GM19043 (cell line): ENCODE measurements around the gene RIMKLA.

Experiments used
- ATAC-seq: cut with Tn5 transposase; IDR thresholded peaks from one replicate; pipeline ENCODE4 v1.9.1; 2021; ENCODE audit warnings: low read depth; ENCODE audit not compliant: unreplicated experiment

The RIMKLA gene

DNA sequence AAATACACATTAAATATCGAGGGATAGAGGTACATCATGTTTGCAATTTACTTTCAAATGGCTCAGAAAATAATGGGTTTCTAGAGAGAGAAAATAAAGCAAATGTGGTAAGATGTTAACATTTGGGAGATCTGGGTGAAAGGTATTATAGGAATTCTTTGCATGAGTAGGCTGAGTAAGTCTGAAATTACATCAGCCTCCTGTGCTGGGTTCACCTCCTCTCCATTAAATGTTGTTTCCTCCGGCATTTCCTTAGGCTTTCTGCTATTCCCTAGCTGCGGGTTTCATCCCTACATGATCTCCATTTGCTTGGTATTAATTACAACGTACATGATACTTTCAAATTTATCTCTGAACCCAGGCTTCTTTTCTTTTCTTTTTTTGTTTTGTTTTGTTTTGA lies 43.6 kb downstream of the RIMKLA start:
- ATAC-seq: no peak

DNA sequence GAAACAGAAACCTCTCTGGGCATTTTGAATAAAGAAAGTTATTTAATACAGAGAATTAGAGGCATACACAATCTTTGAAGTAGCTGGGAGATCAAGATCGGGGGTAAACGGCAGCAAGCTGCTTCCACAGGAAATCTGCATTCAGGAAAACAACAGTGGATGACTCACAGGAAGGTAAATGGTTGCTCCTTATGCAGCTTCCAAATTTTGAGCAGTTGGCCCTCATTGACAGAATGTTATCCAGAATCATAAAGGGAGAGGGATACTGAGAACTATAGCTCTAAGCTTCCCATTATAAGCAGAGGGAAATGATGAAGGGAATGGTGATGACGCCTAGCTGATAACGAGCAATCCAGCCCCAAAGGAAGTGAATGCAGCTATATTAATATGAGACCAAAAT lies 46.6 kb downstream of the RIMKLA start:
- no peak for ATAC-seq

DNA sequence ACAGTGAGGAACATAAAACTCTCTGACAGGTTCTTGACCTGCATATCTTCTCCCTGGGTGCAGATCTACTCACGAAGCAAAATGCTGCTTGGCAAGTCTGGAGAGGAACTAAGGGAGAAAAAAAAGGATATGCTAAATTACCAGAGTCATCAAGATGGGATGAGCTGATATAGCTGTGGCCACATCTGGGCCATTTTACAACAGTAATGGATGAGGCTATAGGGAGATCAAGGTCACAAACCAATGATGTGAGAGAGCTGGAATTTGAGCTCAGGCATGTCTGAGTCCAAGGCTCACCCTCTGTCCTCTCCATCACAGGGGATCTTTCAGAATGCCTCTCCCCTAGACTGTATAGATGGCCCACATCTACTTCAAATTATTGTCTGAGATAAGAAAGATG lies 49.0 kb downstream of the RIMKLA start:
- ATAC-seq: no peak

DNA sequence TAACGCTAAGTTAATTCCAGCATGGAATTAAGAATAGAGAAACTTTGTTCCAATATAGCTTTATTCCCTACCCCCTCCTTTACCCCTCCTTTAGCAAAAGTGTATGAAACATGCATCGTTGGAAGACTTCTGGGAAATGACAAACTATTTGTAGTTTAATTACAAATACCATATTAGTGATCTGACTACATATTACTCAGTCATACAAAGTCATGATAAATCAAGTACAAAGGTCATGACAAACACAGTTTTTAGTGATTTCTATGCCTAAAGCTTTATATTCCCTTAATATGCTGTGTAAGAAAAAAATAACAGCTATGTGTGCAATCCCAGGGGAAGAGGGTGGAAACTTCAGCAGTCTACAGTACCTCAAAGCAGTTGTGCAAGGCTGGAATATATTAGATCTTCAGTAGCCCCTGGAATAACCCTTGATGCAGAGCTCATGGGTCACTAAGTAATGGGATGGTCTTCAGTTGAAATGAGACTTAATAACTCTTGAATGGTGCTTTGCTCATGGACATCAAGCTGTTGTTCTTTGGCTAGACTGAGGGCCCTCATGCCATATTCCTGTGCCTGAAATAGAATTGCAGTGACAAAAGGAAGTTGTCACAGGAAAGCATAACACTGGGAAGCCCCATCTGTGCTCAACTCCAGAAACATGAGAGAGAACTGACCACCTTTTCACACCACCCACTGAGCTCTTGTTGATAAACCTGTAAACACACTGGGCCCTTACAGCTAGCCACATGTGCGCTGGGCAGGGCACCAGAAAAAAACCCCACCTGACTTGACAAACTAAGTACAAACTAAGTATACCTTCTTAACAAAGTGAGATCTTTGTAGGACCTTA lies 49.9 kb downstream of the RIMKLA start:
- ATAC-seq: no peak

DNA sequence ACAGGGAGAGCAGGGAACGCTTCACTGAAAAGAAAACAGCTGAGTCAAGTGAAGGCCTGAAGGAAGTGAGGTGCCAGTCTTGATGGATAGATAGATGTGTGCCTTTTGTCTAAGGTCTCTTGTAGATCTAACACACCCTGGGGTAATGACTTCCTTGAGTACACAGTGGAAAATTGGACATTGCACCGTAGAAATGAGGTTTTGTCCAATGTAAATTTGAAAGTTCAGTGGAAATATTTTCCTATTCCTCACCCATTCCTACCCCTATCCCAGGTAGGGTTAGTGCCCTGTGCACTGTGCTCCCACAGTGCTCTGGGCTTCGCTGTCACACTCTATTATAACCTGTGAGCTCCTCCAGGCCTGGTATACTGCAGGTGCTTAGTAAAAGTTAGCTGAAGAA lies 50.9 kb downstream of the RIMKLA start:
- no peak for ATAC-seq

DNA sequence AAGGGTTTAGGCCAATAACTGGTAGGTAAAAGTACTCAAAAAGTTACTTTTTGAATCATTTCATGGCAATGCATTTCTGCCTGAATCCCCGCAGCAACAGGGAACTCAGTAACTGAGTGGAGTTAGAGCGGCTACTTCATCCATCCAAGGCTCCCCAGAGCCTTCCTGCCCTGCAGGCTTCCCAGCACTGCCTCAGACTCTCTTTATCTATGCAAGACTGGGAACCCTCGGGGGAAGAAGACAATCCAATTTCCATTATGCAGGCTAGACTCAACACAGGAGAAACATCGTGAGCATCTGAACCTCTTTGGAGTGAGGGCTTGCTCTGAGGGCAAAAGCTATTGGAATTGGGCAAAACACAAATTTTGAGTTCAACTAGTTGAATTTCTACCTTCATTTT lies 52.1 kb downstream of the RIMKLA start:
- ATAC-seq: no peak

DNA sequence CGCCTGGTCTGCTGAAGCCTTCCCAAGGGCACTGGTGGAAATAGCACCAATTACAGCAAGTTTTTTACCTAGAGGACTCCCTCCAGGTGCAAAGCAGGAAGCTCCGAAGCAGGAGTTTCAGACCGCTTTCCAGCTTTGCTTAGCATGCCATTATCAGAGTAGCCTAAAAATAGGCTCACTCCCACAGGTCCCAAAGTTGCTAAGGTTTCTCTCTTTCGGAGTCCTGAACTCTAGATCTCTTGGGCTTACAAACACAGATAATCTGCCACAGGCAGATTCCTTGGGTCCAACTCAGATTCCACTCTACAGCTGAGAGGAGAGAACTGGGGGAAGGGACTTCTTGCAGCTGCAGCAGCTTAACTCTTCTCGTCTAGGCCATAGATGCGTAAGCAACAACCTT lies 52.8 kb downstream of the RIMKLA start:
- no peak for ATAC-seq

DNA sequence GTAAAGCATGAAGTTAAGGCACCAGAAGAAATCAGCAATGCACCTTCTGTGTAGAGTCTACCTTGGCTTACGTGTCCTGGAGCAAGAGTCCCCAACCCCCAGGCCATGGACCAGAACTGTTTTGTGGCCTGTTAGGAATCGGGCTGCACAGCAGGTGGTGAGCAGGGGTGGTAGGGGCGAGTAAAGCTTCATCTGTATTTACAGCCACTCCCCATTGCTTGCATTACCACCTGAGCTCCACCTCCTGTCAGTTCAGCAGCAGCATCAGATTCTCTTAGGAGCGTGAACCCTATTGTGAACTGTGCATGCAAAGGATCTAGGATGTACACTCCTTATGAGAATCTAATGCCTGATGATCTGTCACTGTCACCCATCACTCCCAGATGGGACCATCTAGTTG lies 53.7 kb downstream of the RIMKLA start:
- no peak for ATAC-seq

DNA sequence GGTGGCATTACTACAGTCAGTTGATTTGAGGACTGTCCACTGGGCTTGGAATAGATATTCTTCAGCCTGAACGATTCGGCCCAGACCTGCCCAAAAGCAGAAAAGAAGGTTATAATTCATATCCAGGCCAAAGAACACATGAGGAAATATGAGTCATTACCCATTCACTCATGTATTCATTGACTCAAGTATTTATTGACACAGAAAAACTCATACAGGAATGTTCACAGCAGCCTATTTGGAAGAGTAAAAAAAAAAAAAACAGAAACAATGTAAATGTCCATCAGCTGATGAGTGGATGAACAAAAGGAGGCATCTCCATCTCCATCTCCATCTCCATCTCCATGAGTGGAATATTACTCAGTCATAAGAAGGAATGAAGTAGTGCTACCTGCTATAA lies 59.3 kb downstream of the RIMKLA start:
- no peak for ATAC-seq

DNA sequence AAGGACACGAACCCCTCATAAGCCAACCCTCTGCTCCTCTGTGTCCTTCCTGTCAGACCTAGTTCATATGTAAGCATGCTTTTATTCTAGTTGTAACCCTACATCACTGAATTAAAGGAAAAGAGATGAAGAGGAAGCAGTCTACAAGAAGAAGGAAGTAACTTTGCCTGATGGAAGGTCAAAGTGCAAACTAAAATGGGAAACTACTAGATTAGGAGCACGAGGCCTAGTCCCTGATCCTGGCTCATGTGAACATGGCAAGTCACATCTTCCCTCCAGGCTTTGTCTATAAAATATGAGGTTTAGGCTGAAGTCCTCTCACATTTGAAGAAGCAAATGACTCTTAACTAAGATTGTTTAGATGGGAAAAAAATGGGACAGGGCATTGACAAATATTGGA lies 62.1 kb downstream of the RIMKLA start:
- ATAC-seq: no peak

DNA sequence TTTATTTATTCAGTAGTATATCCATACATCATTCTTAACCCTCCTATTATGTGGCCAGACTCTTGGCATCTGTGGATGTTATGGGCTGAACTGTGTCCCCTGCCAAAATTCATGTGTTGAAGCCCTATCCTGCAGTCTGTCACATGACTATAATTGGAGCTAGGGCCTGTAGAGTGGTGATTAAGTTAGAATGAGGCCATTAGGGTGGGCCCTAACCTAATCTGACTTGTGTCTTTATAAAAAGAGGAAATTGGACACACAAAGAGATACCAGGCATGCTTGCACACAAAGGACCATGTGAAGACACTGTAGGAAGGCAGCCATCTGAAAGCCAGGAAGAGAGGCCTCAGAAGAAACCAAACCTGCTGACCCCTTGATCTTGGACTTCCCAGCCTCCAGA lies 68.7 kb downstream of the RIMKLA start:
- ATAC-seq: no peak

DNA sequence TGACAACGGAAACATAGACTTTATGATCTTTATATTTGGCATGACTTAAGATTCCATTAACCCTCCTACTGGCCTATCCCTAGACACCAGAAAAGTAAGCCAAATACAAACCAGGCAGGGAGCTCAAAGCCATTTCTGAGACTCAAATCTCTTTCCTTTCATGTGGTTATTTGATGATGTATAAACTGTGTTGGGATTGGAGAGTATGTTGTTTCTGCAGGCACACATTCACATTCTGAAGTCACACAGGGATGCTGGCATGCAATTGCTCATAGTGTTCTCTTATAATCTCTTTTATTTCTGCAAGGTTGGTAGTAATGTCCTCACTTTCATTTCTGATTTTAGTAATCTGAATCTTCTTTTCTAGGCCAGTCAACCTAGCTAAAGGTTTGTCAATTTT lies 69.5 kb downstream of the RIMKLA start:
- no peak for ATAC-seq

DNA sequence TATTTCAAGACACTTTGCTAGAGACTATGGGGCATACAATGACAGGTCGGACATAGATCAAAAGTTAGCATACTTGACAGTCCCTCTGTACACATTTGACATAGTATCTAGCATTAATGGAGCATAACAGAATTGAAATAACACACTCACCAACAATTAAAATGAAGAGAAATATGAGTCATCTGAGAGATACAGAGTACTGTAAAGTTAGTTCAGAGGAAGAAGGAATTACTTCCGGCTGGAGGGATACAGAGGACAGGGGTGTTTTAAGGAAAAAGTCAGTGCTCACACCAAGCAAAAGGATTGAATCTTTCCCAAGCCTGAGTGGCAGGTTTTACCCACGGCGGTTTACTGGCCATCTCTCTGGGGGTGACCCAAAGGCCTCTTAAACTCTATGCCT lies 72.8 kb downstream of the RIMKLA start:
- ATAC-seq: no peak

DNA sequence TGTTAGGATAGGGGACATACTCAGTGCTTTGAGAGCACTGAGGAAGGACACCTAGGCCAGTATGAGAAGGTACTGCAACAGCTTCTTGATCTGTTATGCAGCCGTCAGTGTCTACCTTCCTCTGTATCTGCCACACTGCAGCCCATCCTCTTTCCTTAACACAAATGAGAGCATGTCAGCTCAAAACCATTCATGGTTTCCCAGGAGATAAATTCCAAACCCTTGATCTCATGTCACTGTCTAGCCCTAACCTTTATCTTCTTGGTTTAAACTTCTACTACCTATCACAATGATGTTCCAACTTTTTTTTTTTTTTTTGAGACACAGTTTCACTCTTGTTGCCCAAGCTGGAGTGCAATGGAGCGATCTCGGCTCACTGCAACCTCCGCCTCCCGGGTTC lies 73.8 kb downstream of the RIMKLA start:
- ATAC-seq: no peak

DNA sequence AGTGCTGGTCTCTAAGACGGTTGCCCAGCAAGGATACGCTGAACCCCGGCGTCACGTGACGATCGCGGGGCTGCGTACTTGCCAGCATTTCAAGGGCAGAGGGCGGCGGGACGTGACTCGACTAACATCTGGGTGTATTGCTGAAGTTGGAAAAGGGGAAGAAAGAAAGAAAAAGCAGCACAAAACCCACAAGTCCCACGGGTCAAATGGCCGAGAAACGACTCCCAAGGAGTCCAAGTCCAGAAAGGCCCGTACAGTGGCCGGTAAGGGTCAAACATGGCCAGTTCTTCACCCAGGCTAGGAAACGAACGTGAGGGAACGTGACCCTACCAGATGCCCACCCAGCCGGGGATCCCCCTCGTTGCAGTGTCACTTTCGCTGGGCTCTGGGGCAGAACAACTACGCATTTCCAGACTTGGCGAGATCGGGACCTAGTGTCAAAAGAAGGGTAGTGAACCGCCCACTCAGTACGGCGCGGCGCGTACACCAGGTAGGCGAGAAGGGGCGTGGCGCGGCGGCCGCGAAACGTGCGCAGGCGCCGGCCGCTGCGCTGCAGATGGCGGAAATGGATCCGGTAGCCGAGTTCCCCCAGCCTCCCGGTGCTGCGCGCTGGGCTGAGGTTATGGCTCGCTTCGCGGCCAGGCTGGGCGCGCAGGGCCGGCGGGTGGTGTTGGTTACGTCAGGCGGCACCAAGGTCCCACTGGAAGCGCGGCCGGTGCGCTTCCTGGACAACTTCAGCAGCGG lies 75.6 kb downstream of the RIMKLA start, which contains the start of the genes PPCS and ZMYND12:
PPCS (plus strand) TSS at position 534 of the 744 bp plus-strand sequence; CDS start at position 557, 23 bp downstream.
ZMYND12 (minus strand) TSS at position 13 of the 744 bp plus-strand sequence. CDS start 25 bp downstream, outside the sequence.
- peak; percentile 67 for ATAC-seq

DNA sequence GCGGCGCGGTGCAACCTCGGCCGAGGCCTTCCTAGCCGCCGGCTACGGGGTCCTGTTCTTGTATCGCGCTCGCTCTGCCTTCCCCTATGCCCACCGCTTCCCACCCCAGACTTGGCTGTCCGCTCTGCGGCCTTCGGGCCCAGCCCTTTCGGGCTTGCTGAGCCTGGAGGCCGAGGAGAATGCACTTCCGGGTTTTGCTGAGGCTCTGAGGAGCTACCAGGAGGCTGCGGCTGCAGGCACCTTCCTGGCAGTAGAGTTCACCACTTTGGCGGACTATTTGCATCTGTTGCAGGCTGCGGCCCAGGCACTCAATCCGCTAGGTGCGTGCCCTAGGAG lies 76.1 kb downstream of the RIMKLA start:
- peak; percentile 58 for ATAC-seq

DNA sequence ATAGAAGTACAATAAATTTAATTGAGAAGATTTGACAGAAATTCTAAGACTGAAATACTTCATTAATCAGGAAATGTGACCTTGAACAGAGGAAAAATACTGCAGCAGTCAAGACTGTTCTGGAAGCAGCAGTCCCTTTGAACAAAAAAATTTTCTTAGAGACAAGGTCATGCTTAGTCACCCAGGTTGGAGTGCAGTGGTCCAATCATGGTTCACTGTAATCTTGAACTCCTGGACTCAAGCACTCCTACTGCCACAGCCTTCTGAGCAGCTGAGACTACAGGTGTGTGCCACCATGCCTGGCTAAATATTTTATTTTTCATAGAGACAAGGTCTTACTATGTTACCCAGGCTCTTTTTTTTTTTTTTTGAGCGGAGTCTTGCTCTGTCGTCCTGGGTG lies 80.6 kb downstream of the RIMKLA start:
- no peak for ATAC-seq

DNA sequence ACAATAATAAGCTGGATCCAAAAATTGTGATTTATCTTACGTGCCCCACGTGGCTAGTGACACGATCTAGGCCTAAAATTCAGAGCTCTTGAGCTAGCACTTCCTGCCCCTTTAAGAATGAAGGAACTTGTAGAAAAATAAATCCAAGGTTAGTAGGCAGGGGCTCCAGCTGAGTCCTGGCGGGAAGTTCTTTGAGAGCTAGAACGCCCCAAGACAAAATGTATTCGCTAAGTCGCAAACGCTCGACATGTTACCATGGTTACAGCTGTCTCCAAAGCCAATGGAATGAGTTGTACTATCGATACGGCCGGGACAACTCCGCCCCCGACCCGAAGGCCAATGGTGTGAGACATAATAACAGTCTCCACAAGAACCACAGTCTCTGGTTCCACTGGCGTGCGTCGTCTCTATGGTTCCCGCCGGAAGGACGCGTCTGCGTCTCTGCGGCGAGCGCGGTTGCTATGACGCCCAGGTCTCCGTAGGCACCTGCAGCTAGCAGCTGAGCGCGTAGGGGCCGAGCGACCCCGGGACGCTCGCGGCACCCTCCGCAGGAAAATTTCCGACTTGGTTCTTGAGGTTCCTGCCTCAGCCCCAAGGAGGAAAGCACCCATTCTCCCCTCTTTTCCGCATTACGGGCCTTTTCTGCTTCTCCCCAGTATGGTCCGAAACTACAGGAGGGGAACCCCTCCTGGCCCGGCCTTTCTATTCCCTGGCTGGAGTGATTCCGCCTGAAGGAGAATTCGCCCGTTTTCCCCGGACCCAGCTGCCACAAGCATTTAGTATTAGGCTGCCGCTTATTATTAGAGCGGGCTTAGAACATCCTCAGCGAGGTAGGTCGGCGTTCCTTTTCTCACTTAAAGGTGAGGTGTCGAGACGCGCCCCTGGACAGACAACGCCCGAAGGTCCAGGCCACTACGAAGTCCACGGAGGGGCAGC lies 82.5 kb downstream of the RIMKLA start, which contains the start of gene CCDC30:
CCDC30 (plus strand) TSS at position 459 of the 936 bp plus-strand sequence. CDS start 17,266 bp downstream, outside the sequence.
- ATAC-seq: peak; percentile 98

DNA sequence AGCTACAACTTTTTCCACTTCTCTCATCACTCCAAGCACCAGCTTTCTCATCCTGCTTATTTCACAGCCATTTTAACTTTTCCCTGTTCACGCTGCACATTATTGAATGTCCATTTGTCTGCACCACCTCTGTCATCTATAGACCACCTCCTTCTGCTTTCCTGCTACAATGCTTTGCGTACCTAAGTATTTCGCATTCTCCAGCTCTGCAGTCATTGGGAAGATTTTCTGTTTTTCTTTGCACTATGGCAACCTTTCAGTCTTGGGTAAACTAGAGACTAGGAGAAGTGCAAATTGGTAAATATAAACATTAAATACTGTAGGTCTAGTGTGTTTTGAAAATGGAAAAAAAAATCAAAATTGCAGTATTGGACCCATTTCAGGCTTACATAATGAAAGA lies 83.3 kb downstream of the RIMKLA start:
- no peak for ATAC-seq

DNA sequence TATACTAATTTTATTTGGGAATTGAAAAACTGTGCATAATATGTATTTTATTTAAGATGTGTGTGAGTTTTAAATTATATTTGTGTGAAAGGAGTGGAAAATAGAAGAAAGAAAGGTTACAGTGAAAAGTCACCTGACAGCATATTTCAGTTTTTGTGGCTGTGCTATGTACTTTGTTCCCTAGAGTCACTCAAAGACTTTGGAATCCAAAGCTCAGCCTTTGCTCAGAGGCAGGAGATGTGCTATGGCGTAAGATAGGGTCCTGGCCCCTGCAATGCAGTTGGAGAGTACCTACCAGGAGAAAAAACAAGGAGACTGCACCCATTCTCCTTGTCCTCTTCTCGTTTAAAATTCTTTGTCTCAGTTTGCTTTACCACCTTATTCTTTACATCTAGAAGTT lies 85.4 kb downstream of the RIMKLA start:
- ATAC-seq: no peak

DNA sequence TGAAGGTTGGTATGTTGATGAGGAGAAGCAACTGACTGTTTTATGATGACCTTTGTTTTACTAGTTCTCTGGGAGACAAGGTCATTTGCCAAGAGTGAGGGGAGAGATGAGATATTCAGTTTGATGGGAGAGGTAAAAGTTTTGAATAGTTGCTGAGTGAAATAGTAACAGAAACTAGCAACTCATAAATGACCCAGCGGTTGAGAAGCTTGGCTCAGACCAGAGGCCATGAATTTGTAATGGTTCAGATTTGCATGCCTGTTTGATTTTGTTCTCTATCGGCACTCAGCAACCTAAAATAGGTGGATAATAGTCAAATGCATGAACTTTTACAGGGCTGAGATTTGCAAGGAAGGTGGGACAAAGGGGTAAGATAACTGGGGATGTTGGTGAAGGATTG lies 89.1 kb downstream of the RIMKLA start:
- no peak for ATAC-seq
